SK-N-SH treated with all-trans-retinoic acid at 6 μM for 48 hours (cell line): ENCODE data around the gene MR1.

ENCODE experiments used
- ATAC-seq: fragments of 200-7000 bp; cut with Tn5 transposase; 3 replicates; pipeline ENCODE4 v1.9.1; 2020; ENCODE audit warnings: mild to moderate bottlenecking, moderate library complexity
- BACH2 ChIP-seq: fragments of 250-450 bp; sonication (Bioruptor Pico); IDR thresholded peaks from 2 replicates; pipeline ENCODE4 v1.9.0; 2021; ENCODE audit warnings: mild to moderate bottlenecking, borderline replicate concordance
- CREB5 ChIP-seq: fragments of 250-450 bp; sonication (Bioruptor Pico); IDR thresholded peaks from 2 replicates; pipeline ENCODE4 v1.5.1; 2020; ENCODE audit warnings: low read depth, mild to moderate bottlenecking, moderate library complexity
- CSDC2 ChIP-seq: fragments of 250-450 bp; sonication (Bioruptor Pico); IDR thresholded peaks from 2 replicates; pipeline ENCODE4 v1.5.0; 2020; ENCODE audit warnings: mild to moderate bottlenecking, moderate library complexity
- CSRNP3 ChIP-seq: fragments of 250-450 bp; sonication (Bioruptor Pico); IDR thresholded peaks from 2 replicates; pipeline ENCODE4 v1.5.1; 2021; ENCODE audit warnings: mild to moderate bottlenecking, moderate library complexity
- ESRRG ChIP-seq: fragments of 250-450 bp; sonication (Bioruptor Pico); IDR thresholded peaks from 2 replicates; pipeline ENCODE4 v1.6.1; 2021; ENCODE audit warnings: mild to moderate bottlenecking
- GLIS3 ChIP-seq: fragments of 250-450 bp; sonication (Bioruptor Pico); IDR thresholded peaks from 2 replicates; pipeline ENCODE4 v1.5.0; 2020; ENCODE audit warnings: mild to moderate bottlenecking, moderate library complexity
- ISL1 ChIP-seq: fragments of 250-450 bp; sonication (Bioruptor Pico); IDR thresholded peaks from 2 replicates; pipeline ENCODE4 v2.1.2; 2022; ENCODE audit warnings: mild to moderate bottlenecking, moderate library complexity
- OSR1 ChIP-seq: fragments of 250-450 bp; sonication (Bioruptor Pico); IDR thresholded peaks from 2 replicates; pipeline ENCODE4 v1.8.0; 2022; ENCODE audit warnings: moderate library complexity, mild to moderate bottlenecking, inconsistent platforms
- POU6F1 ChIP-seq: fragments of 250-450 bp; sonication (Bioruptor Pico); IDR thresholded peaks from 2 replicates; pipeline ENCODE4 v1.8.0; 2021; ENCODE audit warnings: low read depth, mild to moderate bottlenecking, moderate library complexity, borderline replicate concordance
- PPARA ChIP-seq: fragments of 250-450 bp; sonication (Bioruptor Pico); IDR thresholded peaks from 2 replicates; pipeline ENCODE4 v1.5.0; 2020; ENCODE audit warnings: mild to moderate bottlenecking, borderline replicate concordance
- RARB ChIP-seq: fragments of 250-450 bp; sonication (Bioruptor Pico); IDR thresholded peaks from 2 replicates; pipeline ENCODE4 v1.8.0; 2021; ENCODE audit warnings: mild to moderate bottlenecking, moderate library complexity
- SNAI2 ChIP-seq: fragments of 250-450 bp; sonication (Bioruptor Pico); IDR thresholded peaks from 2 replicates; pipeline ENCODE4 v1.5.0; 2020; ENCODE audit warnings: mild to moderate bottlenecking, moderate library complexity
- TCF4 ChIP-seq: fragments of 250-450 bp; sonication (Bioruptor Pico); IDR thresholded peaks from 2 replicates; pipeline ENCODE4 v1.8.0; 2021; ENCODE audit warnings: mild to moderate bottlenecking, moderate library complexity, borderline replicate concordance
- TSHZ2 ChIP-seq: fragments of 250-450 bp; sonication (Bioruptor Pico); IDR thresholded peaks from 2 replicates; pipeline ENCODE4 v1.5.0; 2020; ENCODE audit warnings: mild to moderate bottlenecking, moderate library complexity
- ZC3H10 ChIP-seq: fragments of 250-450 bp; sonication (Bioruptor Pico); IDR thresholded peaks from 2 replicates; pipeline ENCODE4 v1.5.1; 2021; ENCODE audit warnings: mild to moderate bottlenecking, moderate library complexity
- ZFP3 ChIP-seq: fragments of 250-450 bp; sonication (Bioruptor Pico); IDR thresholded peaks from 2 replicates; pipeline ENCODE4 v1.5.0; 2020; ENCODE audit warnings: mild to moderate bottlenecking, moderate library complexity
- ZNF565 ChIP-seq: fragments of 450-650 bp; formaldehyde crosslinking; conservative IDR thresholded peaks from 2 replicates; pipeline ENCODE4 v1.5.0; 2020; ENCODE audit warnings: low read depth, mild to moderate bottlenecking, moderate library complexity
- ZNF70 ChIP-seq: fragments of 450-650 bp; formaldehyde crosslinking; IDR thresholded peaks from 2 replicates; pipeline ENCODE4 v1.5.0; 2020; ENCODE audit warnings: mild to moderate bottlenecking, moderate library complexity
- ZNF8 ChIP-seq: fragments of 450-650 bp; formaldehyde crosslinking; IDR thresholded peaks from 2 replicates; pipeline ENCODE4 v1.5.0; 2020; ENCODE audit warnings: mild to moderate bottlenecking, moderate library complexity

Gene MR1

GRCh38 chr1:181084606-181084969, 50.8 kb downstream of the MR1 start:
- no peak for ATAC-seq
- TF ChIP-seq ESRRG (CRISPR knock-in tag): no peak

GRCh38 chr1:181086091-181086490, 52.3 kb downstream of the MR1 start:
- TF ChIP-seq ISL1 (no peak), CREB5 (CRISPR knock-in tag) (no peak), ZFP3 (CRISPR knock-in tag) (no peak), ZNF70 (CRISPR knock-in tag) (no peak), BACH2 (no peak), POU6F1 (CRISPR knock-in tag) (no peak), CSRNP3 (CRISPR knock-in tag) (no peak), SNAI2 (CRISPR knock-in tag) (no peak), GLIS3 (no peak), ESRRG (CRISPR knock-in tag) (no peak)
- TF ChIP-seq, all 23 proteins: peak for 0
- no peak for ATAC-seq

DNA sequence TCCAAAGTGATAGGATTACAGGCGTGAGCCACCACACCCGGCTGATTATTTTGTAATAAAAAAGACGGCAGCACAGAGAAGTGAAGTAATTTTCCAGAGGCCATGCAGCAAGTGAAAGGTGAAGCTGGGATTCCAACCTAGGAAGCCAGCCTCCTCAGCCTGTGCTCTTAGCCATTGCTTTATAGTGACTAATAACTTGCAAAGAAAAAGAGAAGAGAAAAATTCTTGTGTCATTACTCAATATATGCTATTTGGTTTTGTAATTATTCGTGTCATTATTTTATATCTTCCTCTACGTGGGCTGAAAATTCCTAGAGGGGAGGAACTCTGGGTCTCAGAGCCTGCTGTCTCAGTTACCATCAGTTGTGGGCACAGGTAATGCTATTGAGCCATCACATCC, 53.1 kb downstream of the MR1 start:
- TF ChIP-seq CREB5 (CRISPR knock-in tag) (no peak), SNAI2 (CRISPR knock-in tag) (no peak), CSDC2 (CRISPR knock-in tag) (no peak), TCF4 (CRISPR knock-in tag) (no peak), ZNF70 (CRISPR knock-in tag) (no peak), OSR1 (CRISPR knock-in tag) (no peak), TSHZ2 (CRISPR knock-in tag) (no peak), GLIS3 (no peak), ESRRG (CRISPR knock-in tag) (no peak), CSRNP3 (CRISPR knock-in tag) (no peak), RARB (no peak), BACH2 (no peak), ZC3H10 (CRISPR knock-in tag) (no peak), PPARA (CRISPR knock-in tag) (no peak), ISL1 (no peak)
- peak; percentile 9; the same call in 2 of the 3 replicates for ATAC-seq

DNA sequence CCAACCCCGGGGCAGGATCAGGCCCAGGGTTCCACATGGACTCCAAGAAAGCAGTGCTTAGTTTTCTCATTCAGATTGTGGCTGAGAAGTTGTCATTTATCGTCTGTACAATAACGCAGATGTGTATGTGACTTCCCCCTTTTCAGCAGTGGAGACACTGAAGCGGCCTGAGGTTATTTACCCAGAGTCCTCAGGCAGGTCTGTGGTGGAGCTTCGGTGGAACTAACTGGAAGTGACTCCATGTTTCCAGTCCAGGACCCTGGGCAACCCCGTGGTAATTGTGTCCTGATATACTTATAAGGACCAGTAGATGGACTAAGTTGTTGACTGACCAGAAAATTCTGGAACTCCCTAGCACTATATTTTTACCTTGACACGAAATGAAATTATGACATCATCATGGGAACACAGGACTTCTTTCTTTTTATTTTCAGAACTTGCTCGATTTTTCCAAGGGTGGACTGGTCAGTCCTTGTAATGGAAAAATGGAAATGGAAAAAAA, 53.7 kb downstream of the MR1 start:
- no peak for ATAC-seq
- TF ChIP-seq ESRRG (CRISPR knock-in tag) (no peak), ZNF565 (no peak), GLIS3 (no peak), SNAI2 (CRISPR knock-in tag) (no peak), CSDC2 (CRISPR knock-in tag) (no peak), CSRNP3 (CRISPR knock-in tag) (no peak), POU6F1 (CRISPR knock-in tag) (no peak), OSR1 (CRISPR knock-in tag) (no peak), BACH2 (no peak), CREB5 (CRISPR knock-in tag) (no peak), RARB (no peak), ZNF8 (CRISPR knock-in tag) (no peak)
